GM18502 (cell line): Measurements from ENCODE around the gene SNPH.
"Not testable (repeated sequence)": the region's sequence is repeated elsewhere in the genome, so short reads cannot be mapped to it uniquely, and the experiment has no call there.

ENCODE experiments used
- ATAC-seq: cut with Tn5 transposase; IDR thresholded peaks from one replicate; pipeline ENCODE4 v1.9.1; 2021; ENCODE audit warnings: mild to moderate bottlenecking; ENCODE audit not compliant: unreplicated experiment, poor library complexity

SNPH gene, protein sequence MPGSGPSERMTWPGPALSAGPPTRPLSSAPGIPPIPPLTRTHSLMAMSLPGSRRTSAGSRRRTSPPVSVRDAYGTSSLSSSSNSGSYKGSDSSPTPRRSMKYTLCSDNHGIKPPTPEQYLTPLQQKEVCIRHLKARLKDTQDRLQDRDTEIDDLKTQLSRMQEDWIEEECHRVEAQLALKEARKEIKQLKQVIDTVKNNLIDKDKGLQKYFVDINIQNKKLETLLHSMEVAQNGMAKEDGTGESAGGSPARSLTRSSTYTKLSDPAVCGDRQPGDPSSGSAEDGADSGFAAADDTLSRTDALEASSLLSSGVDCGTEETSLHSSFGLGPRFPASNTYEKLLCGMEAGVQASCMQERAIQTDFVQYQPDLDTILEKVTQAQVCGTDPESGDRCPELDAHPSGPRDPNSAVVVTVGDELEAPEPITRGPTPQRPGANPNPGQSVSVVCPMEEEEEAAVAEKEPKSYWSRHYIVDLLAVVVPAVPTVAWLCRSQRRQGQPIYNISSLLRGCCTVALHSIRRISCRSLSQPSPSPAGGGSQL

DNA sequence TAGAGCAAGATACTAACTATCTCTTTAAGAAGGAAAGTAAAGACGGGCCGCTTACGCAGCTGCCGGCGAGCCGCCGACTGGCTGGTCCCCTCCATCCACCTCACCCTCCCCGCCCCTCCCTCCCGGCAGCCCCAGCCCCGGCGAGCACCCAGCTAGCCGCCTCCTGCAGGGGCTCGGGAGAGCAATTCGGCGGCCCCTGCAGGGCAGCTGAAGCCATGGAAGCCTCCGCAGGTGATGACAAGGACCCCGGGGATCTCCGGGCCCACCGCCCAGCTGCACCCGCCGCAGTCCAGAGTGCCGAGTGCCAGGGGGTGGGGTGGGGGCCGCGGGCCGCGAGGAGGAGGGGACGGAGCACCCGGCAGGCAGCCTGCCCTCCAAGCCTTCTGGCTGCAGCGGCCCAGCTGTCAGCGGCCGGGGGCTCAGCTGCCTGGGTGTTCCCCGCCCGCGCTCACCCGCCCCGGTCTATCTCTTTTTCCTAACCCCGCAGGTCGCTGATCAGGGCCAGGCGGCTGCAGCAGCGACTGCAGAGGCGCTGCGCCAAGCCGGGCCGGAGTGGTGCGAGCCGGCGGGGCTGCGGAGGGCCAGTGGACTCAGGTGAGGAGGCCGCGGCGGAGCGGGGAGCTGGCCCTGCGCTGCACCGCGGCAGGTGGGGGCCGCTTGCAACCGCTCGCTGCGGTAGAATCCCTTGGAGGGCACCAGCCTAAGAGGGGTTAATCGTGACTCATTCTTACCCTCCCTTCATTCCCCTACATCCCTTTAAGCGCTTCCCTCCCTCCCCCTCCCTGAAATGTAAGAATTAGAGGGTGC, at the start of gene SNPH:
Gene SNPH (plus strand): TSS at position 128 of the 807 bp plus-strand sequence. CDS start 29,946 bp downstream, outside the sequence.
- ATAC-seq, result peak; percentile 77

DNA sequence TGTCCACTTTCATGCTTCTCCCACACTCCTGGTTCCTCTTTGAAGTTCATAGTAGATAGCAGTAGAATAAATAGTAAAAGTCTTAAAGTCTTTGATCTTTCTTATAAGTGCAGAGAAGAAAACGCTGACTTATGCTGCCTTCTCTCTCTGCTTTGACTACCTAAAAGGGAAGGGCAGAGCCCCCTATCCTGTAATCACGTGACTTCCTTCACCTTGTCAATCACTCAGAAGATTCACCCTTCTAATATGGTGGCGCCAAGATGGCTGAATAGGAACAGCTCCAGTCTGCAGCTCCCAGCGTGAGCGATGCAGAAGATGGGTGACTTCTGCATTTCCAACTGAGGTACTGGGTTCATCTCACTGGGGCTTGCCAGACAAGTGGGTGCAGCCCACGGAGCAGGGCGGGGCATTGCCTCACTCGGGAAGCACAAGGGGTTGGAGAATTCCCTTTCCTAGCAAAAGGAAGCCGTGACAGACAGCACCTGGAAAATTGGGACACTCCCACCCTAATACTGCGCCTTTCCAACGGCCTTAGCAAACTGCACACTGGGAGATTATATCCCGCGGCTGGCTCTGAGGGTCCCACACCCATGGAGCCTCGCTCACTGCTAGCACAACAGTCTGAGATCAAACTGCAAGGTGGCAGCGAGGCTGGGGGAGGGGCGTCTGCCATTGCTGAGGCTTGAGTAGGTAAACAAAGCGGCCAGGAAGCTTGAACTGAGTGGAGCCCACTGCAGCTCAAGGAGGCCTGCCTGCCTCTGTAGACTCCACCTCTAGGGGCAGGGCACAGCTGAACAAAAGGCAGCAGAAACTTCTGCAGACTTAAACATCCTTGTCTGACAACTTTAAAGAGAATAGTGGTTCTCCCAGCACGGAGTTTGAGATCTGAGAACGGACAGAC, 49.3 kb upstream of the SNPH start:
- ATAC-seq, result not testable (repeated sequence)

DNA sequence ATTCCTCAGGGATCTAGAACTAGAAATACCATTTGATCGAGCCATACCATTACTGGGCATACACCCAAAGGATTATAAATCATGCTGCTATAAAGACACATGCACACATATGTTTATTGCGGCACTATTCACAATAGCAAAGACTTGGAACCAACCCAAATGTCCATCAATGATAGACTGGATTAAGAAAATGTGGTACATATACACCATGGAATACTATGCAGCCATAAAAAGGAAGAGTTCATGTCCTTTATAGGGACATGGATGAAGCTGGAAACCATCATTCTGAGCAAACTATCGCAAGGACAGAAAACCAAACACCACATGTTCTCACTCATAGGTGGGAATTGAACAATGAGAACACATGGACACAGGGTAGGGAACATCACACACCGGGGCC, 43.3 kb upstream of the SNPH start:
- not testable (repeated sequence) for ATAC-seq

DNA sequence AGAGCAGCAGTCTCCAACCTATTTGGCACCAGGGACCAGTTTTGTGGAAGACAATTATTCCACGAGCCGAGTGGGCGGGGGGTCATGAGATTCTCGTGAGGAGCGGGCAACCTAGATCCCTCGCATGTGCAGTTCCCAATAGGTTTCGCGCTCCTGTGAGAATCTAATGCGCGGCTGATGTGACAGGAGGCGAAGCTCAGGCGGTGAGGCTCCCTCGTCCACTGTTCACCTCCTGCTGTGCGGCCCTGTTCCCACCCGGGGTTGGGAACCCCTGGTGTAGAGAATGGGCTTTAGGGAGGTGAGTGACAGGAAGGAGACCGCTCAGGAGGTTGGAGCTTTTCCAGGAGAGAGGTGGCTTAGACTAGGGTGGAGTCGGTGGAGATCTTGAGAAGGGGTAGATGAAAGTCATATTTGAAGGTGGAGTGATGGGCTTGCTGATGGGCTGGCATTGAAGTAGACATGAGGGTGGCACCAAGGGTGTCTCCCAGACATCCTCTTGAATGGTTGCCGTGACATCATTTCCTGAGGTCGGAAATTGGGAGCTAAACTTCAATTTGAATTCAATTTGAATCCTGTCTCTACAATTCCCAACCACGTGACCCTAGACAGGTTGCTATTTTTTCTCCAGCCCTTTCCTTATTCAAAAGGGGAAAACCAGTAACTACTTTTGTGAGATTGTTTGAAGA, 41.7 kb upstream of the SNPH start:
- no peak for ATAC-seq

DNA sequence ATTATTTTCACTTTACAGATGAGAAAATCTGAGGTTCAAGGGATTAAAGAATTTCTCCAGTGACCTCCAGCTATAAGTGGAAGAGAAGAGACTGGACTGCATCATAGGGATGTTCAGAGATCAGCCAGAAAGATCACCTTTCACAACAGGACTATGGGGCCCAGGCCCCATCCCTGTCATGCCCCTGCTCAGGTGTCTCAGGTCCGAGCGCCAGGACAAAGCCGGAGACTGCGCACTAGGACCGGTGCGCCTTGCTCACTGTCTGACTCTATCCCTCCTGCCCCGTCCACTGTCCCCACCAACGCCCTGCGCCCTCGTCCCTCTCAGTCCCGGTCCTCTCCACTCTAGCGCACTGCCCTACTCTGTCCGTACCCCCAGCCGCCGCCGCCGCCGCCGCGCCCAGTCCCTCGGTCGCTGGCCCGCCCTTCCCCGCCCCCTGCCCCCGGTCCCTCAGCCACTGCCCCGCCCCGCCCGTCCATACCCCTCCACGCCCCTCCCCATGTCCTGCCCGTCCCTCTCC, 40.8 kb upstream of the SNPH start:
- ATAC-seq, result no peak

DNA sequence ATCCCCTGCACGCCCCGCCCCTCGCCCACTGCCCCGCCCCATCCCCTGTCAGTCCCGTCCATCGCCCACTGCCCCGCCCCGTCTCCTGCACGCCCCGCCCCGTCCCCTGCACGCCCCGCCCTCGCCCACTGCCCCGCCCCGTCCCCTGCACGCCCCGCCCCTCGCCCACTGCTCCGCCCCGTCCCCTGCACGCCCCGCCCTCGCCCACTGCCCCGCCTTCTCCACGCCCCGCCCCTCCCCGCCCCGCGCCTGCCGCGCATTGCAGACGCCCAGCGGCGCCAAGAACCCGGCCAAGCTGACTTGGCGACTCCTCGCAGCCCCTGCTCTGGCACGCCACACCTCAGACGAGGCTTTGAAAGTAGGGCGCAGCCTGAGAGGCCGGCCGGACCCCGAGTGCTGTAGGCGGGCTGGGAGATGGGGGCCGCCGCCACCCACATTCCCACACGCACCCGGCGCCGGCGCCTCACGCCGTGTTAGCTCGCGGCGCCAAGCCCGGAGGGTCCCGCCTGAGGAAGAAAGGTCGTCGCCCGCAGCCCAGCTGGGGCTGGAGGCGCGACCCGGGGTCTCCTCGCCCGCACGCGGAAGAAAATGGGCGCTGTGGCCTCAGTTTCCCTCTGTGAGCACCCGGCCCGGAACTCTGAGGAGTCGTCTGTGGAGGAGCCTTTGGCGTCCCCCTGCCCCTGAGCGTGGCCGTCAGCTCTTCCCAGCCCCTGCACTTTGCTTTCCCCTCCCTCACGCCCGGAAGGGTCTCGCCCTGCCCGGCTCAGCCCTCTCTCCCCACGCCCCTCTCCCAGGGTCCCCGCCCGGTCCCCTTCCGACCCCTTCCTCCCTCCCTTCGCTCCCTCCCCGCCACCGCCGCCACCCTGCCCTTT, 40.1 kb upstream of the SNPH start, which contains the start of gene RAD21L1:
Gene RAD21L1 (plus strand): TSS at position 262 of the 872 bp plus-strand sequence. CDS start 2,410 bp downstream, outside the sequence.
- no peak for ATAC-seq

DNA sequence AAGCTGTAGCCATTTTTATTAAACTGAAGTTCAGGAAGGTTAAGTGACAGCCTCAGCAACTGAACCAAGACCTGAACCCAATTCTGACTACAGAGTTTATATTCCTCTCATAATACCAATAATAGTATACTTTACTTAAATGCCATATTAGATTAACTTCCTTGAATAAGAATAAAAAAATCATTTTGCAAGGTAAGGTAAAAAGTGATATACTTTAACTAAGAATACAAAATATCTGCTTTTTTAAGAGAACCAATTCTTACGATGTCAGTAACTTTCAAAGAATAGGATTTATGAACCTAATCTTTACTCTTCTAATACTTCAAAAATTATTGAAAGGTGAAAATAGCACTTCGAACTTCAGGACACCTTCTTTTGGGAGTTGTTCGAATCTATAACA, 36.6 kb upstream of the SNPH start:
- ATAC-seq, result no peak

DNA sequence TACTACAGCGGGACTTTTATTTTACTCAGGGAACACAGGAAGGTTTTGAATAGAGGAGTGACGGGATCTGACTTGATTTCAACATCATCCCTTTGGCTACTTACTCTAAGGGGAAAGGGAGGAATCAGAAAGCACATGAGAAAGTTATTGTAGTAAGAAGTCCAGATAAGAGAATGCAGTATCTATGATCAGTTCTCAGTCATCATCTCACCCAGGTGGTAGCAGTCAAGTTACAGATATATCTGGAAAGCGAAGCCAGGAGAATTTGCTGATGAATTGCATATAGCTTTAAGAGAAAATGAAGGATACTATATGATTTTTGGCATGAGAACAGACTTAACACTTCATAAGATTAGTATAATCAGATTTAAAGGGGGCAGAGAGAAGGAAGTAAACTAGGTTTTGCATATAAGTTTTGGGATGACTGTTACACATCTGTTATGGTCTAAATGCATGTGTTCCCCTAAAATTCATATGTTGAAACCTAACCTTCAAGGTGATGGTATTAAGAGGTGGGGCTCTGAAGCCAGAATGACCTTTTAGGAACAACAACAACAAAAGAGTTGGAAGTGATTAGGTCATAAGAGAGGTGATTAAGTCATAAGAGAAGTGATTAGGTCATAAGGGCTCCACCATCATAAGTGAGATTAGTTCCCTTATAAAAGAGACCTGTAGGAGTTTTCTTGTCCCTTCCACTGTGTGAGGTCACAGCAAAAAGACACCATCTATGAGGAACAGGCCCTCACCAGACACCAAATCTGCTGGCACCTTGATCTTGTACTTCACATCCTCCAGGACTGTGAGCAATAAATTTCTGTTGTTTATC, 33.6 kb upstream of the SNPH start:
- peak; percentile 57 for ATAC-seq

DNA sequence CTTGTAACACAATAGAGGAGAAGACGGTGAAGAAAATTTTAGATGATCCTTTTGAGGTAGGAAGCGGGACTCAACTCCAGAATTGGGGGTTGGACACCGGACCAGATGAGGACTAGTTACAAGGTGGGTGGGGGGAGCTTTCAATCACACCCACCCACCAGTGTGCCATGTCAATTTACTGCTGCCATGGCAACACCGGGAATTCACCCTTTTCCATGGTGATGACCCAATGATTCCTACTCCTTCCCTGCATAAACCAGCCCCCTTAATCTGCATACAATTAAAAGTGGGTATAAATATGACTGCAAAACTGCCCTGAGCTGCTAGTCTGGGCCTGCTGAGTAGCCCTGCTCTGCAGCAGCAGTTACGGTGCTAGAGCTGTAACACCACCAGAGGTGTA, 25.5 kb upstream of the SNPH start:
- no peak for ATAC-seq

DNA sequence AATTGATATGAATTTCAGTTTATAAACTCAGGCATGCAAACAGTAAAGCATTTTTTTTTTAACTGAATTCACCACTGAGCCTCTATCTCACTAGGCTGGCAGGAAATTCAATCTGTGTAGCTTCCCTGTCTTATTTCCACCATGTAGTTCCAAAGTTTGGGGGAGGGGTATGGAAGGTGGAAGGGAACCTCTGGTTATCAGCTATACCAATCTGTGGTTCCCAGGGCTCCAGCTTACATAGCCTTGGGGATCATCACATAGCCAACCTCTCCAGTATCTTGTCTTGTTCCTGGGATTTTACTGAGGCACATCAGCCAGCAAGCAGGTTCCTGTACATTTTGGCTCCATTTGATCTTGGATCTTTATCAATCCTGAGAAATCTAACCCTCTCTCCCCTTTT, 24.6 kb upstream of the SNPH start:
- ATAC-seq, result no peak

DNA sequence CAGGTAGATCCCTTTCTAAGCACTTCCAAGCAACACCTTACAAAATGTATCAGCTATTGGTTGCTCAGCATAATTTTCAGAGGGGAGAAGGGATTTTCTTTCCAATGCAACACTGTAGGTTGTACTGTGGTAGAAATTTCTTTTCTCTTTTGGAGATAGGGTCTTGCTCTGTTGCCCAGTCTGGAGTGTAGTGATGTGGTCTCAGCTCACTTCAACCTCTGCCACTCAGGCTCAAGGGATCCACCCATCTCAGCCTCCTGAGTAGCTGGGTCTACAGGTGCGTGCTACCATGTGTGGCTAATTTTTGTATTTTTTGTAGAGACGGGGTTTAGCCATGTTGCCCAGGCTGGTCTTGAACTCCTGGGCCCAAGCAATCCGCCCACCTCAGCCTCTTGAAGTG, 24.0 kb upstream of the SNPH start:
- no peak for ATAC-seq

DNA sequence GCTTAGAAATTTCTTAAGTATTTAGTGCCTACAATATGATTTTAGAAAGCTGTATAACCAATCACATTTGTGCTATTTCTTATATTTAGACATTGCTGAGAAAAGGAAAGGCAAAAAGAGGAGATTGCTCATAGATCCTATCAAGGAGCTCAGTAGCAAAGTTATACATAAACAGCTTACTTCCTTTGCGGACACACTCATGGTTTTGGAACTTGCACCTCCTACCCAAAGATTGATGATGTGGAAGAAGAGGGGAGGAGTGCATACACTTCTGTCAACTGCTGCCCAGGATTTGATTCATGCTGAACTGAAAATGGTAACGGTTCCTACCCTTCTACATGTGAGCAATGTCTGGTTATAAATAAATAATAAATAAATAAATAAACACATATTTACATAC, 23.6 kb upstream of the SNPH start:
- no peak for ATAC-seq

DNA sequence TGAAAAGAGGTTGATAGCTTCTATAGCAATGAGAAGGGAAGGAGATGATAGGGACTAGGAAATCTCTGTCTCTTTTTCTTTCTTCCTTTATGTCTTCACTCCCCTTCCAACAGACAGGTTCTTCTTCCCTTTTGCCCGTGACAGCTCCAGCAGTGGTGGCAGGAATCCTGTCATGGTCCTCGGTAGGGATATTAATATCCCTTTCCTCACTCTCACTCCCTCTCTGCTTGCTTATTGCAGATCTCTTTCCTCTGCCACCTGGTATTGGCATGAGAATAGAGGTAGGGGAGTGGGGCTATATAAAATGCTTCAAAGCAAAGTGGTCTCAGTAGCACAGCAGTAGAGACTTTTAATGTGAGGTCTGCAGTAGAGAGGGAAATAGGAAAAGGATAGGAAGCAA, 20.5 kb upstream of the SNPH start:
- ATAC-seq, result no peak

DNA sequence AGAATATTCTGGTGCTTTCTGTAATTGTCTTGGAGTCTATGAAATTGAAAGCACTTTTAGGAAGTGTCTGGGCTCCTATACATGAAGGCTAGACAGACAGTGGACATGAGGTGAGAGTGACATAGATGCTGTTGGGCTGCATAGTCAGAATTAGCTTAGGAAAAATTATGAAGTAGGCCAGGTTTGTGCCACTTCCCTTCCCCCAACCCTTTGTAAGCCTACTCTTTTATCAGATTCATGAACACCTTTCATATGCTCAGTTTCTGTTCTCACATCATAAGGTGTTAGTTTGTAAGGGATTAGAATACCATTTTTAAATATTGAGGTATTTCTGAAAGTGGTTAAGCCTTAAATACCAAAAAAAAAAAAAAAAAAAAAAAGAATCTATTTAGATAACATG, 18.4 kb upstream of the SNPH start:
- no peak for ATAC-seq

DNA sequence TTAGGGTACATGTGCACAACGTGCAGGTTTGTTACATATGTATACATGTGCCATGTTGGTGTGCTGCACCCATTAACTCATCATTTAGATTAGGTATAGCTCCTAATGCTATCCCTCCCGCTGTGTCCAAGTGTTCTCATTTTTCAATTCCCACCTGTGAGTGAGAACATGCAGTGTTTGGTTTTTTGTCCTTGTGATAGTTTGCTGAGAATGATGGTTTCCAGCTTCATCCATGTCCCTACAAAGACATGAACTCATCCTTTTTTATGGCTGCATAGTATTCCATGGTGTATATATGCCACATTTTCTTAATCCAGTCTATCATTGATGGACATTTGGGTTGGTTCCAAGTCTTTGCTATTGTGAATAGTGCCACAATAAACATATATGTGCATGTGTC, 15.8 kb upstream of the SNPH start:
- not testable (repeated sequence) for ATAC-seq

DNA sequence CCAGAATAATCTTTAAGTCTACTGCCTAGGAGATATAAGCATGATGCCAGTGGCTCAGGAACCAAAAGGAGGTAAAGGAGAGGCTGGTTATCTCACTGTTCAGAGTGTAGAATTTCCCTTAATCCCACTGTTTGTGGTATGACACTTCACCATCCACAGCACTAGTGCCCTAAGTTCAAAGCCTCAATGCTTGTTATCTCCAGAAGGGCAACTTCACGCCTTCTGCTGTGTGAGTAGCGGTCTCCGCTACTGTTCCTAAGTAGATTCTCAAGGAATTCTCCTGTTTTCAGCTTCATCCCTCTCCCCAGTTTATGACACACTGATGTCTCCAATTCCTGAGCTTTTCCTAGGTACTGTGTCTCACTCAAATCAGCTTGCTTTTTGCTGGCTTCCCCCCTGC, 13.7 kb upstream of the SNPH start:
- no peak for ATAC-seq

DNA sequence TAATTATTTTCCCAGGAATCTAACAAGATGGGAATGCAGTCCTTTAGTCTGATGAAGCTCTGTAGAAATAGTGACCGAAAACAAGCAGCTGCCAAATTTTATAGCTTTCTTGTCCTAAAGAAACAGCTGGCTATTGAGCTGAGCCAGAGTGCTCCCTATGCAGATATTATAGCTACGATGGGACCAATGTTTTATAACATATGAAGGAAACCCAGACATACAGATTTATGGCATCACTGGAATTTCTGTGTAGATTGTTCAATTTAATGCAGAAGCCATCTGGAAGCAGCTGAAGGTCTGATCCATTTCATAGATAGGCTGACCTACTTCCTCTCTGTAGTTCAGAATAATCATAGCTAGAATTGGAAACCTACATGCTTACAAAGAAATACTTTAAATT, 11.8 kb upstream of the SNPH start:
- no peak for ATAC-seq

DNA sequence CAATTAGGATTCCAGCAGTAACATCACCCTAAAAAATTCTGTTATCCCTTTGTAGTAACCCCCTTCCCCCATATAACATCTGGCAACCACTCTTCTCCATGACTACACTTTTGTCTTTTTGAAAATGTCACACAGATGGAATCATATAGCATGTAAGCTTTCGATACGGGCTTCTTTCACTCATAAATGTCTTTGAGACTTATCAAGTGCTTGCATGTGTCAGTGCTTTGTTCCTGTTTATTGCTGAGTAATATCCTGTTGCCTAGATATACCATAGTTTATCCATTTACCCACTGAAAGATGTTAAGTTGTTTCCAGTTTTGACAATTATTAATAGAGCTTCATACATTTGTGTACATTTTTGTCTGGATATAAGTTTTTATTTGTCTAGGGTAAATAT, 10.4 kb upstream of the SNPH start:
- ATAC-seq, result no peak
